22Rv1 (cell line): Measurements from ENCODE around the gene CDKL1.

Experiments used
- H3K27ac ChIP-seq: fragments of 450-650 bp; 2 replicates; pipeline ENCODE4 v1.5.1; 2017
- ZFX ChIP-seq: fragments of 450-650 bp; IDR thresholded peaks from 2 replicates; pipeline ENCODE4 v1.6.1; 2017; ENCODE audit warnings: antibody characterized with exemption, borderline replicate concordance
- TF ChIP-seq, protein P1 (sequence below): fragments of 450-650 bp; IDR thresholded peaks from 2 replicates; pipeline ENCODE4 v1.5.1; 2017; ENCODE audit warnings: mild to moderate bottlenecking

The CDKL1 gene

DNA sequence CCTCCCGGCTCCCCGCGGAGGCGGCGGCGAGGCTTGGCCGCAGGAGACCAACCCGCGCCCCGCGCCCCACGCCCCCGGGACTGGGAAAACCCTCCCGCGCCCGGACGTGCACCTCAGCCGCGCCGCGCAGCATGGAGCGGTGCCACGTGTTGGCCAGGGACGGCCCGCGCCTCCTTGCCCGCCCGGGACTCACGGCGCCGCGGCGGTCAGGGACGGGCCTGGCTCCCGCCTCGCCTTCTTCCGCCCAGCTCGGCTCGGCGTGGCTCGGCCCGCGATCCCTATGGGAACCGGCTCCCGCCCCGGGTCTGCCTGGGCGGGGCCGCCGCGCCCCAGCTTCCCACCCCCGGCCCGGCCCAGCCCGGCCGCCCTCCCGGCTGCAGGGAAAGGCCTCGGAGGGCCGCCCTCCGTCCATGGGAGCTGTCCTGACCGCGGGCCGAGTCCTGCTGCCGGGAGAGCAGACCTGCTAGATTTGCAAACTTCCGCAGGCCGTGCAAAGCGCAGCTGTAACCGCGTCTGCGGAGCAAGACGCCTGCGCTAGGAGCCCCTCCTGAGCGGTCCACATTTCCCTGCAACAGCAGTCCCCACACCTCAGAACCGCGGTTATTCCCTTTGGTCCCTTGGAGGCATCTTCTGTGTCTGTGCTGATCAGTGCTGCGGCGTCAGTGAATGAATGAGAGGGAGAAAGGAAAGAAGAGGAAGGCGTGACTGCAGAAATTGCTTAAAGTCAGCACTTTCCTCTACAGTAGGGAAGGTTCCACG is at the start of gene CDKL1:
Gene CDKL1 (minus strand): TSS at position 251 of the 759 bp plus-strand sequence. CDS start 1,013 bp downstream, outside the sequence.
- TF ChIP-seq, protein P1, sequence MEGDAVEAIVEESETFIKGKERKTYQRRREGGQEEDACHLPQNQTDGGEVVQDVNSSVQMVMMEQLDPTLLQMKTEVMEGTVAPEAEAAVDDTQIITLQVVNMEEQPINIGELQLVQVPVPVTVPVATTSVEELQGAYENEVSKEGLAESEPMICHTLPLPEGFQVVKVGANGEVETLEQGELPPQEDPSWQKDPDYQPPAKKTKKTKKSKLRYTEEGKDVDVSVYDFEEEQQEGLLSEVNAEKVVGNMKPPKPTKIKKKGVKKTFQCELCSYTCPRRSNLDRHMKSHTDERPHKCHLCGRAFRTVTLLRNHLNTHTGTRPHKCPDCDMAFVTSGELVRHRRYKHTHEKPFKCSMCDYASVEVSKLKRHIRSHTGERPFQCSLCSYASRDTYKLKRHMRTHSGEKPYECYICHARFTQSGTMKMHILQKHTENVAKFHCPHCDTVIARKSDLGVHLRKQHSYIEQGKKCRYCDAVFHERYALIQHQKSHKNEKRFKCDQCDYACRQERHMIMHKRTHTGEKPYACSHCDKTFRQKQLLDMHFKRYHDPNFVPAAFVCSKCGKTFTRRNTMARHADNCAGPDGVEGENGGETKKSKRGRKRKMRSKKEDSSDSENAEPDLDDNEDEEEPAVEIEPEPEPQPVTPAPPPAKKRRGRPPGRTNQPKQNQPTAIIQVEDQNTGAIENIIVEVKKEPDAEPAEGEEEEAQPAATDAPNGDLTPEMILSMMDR, result no peak
- no peak for TF ChIP-seq ZFX
- H3K27ac ChIP-seq, result peak within 1 kb of the TSS; percentile 93

DNA sequence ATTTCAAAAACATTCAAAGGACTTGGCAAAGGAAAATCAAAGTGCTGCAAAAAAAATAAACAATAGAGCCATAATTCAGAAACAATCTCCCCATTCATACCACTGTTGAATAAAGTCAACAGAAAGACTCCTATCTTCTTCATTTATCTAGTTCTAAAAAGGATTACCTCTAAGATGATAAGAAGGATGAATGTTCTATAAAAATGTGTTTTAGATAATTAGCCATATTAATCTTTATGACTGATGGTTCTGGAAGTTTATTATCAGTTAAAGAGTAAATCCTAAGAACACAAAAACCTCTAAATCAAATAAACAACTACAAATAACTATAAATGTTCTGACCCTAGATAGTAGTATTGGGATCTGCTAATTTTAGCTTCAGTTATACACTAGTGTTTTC is 37.8 kb upstream of the CDKL1 start:
- TF ChIP-seq, protein P1, result no peak
- no peak for TF ChIP-seq ZFX
- H3K27ac ChIP-seq, result no peak overlapping the region

DNA sequence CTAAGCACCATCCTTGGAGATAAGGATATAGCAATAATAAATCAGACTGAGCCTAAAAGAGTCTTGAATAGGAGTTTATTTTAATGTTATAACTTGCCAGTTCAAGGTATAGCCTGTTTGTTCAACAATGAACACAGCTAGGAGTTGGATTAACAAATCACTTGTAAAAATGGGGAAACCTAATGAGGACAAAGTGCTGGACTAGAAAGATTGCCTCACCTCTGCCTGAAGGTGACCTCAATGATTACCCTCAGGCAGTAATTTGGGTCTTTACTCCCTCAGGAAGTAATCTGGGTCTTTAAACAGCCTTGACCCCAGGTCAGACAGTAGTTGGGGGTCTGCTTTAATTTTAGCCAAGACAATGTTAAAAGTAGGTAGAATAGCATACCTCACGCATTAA is 35.5 kb upstream of the CDKL1 start:
- no peak for TF ChIP-seq ZFX
- TF ChIP-seq, protein P1, result no peak
- H3K27ac ChIP-seq, result no peak overlapping the region

DNA sequence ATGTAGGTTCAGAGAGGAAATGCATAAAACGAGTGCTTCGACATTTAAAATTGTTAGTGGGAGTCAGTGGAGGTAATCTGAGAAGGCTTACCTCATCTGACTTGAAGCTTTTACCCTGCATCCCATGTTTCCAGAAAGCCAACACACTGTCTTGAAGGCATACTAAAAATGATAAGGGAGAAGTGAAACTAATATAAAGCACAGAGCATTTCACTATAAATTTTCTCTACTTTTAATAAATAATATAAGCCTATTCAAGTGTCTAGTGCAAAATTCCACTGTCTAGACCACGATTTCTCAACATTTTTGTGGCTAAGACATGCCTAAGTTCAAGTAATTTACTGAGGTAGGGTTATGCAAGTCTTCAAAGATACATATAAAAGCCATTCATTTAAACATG is 29.1 kb upstream of the CDKL1 start:
- no peak overlapping the region for H3K27ac ChIP-seq

DNA sequence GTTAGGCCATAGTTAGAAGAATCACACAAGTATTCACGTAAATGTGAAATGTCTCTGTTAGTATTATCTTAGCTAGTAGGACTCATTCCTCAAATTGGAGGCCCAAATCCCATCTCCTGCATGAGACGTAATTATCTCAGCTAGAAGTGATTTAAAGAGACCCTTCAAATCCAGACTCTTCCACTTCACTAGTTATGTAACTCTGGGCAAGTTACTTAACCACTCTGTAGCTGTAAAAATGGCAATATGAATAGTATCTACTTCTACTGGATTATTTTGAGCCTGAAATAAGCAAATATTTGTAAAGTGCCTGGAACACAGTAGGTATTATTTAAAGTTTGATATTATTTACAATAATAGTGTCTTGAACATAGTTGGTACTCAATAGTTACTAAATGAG is 28.4 kb upstream of the CDKL1 start:
- H3K27ac ChIP-seq, result no peak overlapping the region
- TF ChIP-seq, protein P1, result no peak
- TF ChIP-seq ZFX, result no peak

More for the DNA sequence above, 29.1 kb upstream of the CDKL1 start:
- no peak for TF ChIP-seq ZFX
- TF ChIP-seq, protein P1, result no peak

DNA sequence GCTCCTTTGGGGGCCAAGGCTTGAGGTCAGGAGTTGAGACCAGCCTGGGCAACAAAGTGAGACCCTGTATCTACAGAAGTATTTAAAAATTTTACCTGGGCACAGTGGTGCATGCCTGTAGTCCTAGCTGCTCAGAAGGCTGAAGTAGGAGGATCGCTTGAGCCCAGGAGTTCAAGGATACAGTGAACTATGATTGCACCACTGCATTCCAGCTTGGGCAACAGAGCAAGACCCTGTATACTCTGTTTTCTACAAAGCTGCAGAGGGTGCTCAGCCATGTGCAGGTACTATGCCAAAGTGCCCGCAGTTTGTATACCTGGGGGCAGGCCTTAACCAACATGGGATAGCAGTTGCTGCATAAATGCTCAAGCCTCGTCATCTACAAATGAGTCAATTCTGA is 26.8 kb upstream of the CDKL1 start:
- TF ChIP-seq, protein P1, result no peak
- TF ChIP-seq ZFX, result no peak

DNA sequence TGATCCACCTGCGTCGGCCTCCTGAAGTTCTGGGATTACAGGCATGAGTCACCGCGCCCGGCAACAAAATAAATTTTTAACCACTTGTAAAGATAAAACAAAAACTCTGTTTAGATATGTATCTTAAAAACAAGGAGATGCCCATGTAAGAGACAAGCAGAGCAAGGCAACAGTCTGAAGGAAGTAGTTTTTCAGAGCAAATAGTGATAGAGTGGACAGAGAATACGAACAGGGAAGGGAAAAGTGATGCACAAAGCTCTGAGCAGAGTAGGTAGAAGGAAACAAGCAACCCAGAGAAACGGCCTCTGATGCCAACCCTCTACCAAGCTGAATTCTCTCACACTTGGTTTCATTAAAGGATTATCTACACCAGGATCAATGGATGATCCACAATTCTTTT is 24.8 kb upstream of the CDKL1 start:
- TF ChIP-seq ZFX, result no peak
- TF ChIP-seq, protein P1, result no peak

More for the DNA sequence above, 26.8 kb upstream of the CDKL1 start:
- no peak overlapping the region for H3K27ac ChIP-seq

More for the DNA sequence above, 24.8 kb upstream of the CDKL1 start:
- H3K27ac ChIP-seq, result no peak overlapping the region
